OCI-LY3 (cell line): Measurements from ENCODE around the gene CISTR.
A peak's percentile ranks its signal among the peaks of the same experiment; 100 is the strongest.

Experiments
- H2AFZ ChIP-seq: fragments of 200-600, 300-600 bp; shearing (Covaris generic); 2 replicates; pipeline ENCODE4 v1.6.0; 2014; ENCODE audit warnings: antibody characterized with exemption, low read depth, low read length
- H3K27ac ChIP-seq: fragments of 200-600, 300-600 bp; sonication (generic); 2 replicates; pipeline ENCODE4 v1.5.1; 2014; ENCODE audit warnings: mild to moderate bottlenecking, low read length, moderate library complexity, mixed read lengths
- H3K27me3 ChIP-seq: fragments of 200-600, 300-600 bp; sonication (generic); 2 replicates; pipeline ENCODE4 v1.6.1; 2014; ENCODE audit warnings: low read depth, low read length, mixed read lengths
- H3K36me3 ChIP-seq: fragments of 200-600, 300-600 bp; sonication (generic); replicated peaks from 2 replicates; pipeline ENCODE3; 2014; ENCODE audit warnings: low read depth, low read length, mixed read lengths
- H3K4me1 ChIP-seq: fragments of 300-600, 200-600 bp; sonication (generic); 2 replicates; pipeline ENCODE4 v1.6.1; 2014; ENCODE audit warnings: low read length, mixed read lengths
- H3K4me2 ChIP-seq: fragments of 200-600, 300-600 bp; sonication (generic); 2 replicates; pipeline ENCODE4 v1.6.1; 2014; ENCODE audit warnings: low read length, mixed read lengths
- H3K4me3 ChIP-seq: fragments of 300-600, 200-600 bp; sonication (generic); 2 replicates; pipeline ENCODE4 v1.5.1; 2014; ENCODE audit warnings: antibody characterized with exemption, mild to moderate bottlenecking, low read length, moderate library complexity
- H3K79me2 ChIP-seq: fragments of 300-600, 200-600 bp; shearing (Covaris generic); 2 replicates; pipeline ENCODE4 v1.6.1; 2014; ENCODE audit warnings: mild to moderate bottlenecking, low read length, mixed read lengths
- H3K9ac ChIP-seq: fragments of 300-600, 200-600 bp; shearing (Covaris generic); 2 replicates; pipeline ENCODE4 v1.6.0; 2014; ENCODE audit warnings: mild to moderate bottlenecking, low read length, moderate library complexity
- H3K9me3 ChIP-seq: fragments of 200-600, 300-600 bp; shearing (Covaris generic); 2 replicates; pipeline ENCODE4 v1.6.1; 2014; ENCODE audit warnings: low read length, mixed read lengths; ENCODE audit not compliant: insufficient read depth
- H4K20me1 ChIP-seq: fragments of 200-600, 300-600 bp; sonication (generic); 2 replicates; pipeline ENCODE4 v1.6.1; 2016; ENCODE audit warnings: low read length, mixed read lengths; ENCODE audit not compliant: insufficient read depth
- CTCF ChIP-seq: fragments of 200-600, 300-600 bp; sonication (generic); IDR thresholded peaks from 2 replicates; pipeline ENCODE4 v1.5.1; 2014; ENCODE audit warnings: antibody characterized with exemption, low read length, low read depth
- EZH2phosphoT487 ChIP-seq: fragments of 200-600 bp; shearing (Covaris generic); IDR thresholded peaks from 2 replicates; pipeline ENCODE4 v1.6.1; 2018; ENCODE audit warnings: antibody characterized with exemption, mixed run types, low read depth

CISTR gene

GRCh38 chr12:53698948-53699677 is 52.7 kb downstream of the CISTR start:
- no peak overlapping the region for H3K27ac ChIP-seq
- no peaks in the 10 kb centered on the region for H3K36me3 ChIP-seq
- no peaks in the 10 kb centered on the region for H4K20me1 ChIP-seq
- no peak overlapping the region for H2AFZ ChIP-seq
- no peaks in the 10 kb centered on the region for H3K9me3 ChIP-seq
- H3K4me1 ChIP-seq: no peaks in the 10 kb centered on the region
- no peaks in the 10 kb centered on the region for H3K79me2 ChIP-seq
- no peak overlapping the region for H3K4me3 ChIP-seq
- H3K27me3 ChIP-seq: peaks cover 69% of the 10 kb centered on the region
- no peak overlapping the region for H3K4me2 ChIP-seq
- no peak overlapping the region for H3K9ac ChIP-seq
- TF ChIP-seq CTCF (no peak), EZH2phosphoT487 (no peak)

GRCh38 chr12:53696655-53697331 is 55.0 kb downstream of the CISTR start:
- Histone ChIP-seq H3K36me3 (no peaks in the 10 kb centered on the region), H3K27ac (no peak overlapping the region), H3K79me2 (no peaks in the 10 kb centered on the region), H3K4me3 (no peak overlapping the region; the same call in 1 of the 2 replicates), H3K4me1 (no peaks in the 10 kb centered on the region), H2AFZ (no peak overlapping the region), H3K27me3 (peaks cover 52% of the 10 kb centered on the region), H3K9me3 (no peaks in the 10 kb centered on the region), H3K9ac (no peak overlapping the region), H4K20me1 (no peaks in the 10 kb centered on the region), H3K4me2 (peak overlapping the region; percentile 30)
- TF ChIP-seq CTCF (no peak), EZH2phosphoT487 (no peak)
